GM21528 (cell line): ENCODE measurements around the gene KRT39.

ENCODE experiments used
- ATAC-seq: cut with Tn5 transposase; IDR thresholded peaks from one replicate; pipeline ENCODE4 v1.9.1; 2021; ENCODE audit warnings: mild to moderate bottlenecking, moderate library complexity; ENCODE audit not compliant: unreplicated experiment, low FRiP score

KRT39 gene

DNA sequence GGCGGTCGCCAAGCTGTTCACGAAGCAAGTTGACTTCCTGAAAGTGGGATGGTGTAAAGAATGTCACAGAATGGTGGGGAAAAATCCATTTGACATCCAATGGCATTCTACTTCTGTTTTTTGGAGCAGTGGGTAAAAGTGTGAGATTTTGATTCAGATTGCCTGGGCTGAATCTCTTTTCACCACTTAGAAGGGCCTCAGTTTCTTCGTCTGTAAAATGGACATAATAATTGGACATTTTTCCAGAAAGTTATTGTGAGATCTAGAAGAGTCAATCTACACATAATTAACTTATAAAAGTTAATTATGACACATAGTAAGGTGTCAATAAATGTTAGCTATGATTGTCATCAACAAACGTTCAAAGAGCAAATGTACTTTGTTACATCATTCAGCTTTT is 14.4 kb upstream of the KRT39 start:
- no peak for ATAC-seq

- ATAC-seq, result no peak
These were observed 13.8 kb upstream of the KRT39 start for GRCh38 chr17:40980596-40980995.

- no peak for ATAC-seq
These were observed 13.4 kb upstream of the KRT39 start for GRCh38 chr17:40980117-40980516.

GRCh38 chr17:40978575-40979151 is 11.9 kb upstream of the KRT39 start:
- no peak for ATAC-seq

DNA sequence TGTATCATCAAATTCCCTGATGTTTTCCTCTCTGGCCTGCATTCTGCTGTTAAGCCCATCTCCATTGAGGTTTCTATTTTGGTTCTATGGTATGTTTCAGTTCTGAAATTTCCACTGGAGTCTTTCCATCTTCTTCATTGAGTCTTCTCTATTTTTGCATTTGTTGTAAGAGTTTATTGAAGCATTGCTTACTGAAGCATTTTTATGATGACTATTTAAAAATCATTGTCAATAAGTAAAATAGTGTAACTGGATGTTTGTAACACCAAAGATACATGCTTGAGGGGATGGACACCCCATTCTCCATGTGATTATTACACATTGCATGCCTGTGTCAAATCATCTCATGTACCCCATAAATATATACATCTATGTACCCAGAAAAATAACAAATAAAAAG is 8.8 kb upstream of the KRT39 start:
- ATAC-seq, result no peak

GRCh38 chr17:40974366-40974765 is 7.6 kb upstream of the KRT39 start:
- ATAC-seq, result no peak

- ATAC-seq, result no peak
These were observed 834 bp upstream of the KRT39 start for GRCh38 chr17:40967582-40967981.

DNA sequence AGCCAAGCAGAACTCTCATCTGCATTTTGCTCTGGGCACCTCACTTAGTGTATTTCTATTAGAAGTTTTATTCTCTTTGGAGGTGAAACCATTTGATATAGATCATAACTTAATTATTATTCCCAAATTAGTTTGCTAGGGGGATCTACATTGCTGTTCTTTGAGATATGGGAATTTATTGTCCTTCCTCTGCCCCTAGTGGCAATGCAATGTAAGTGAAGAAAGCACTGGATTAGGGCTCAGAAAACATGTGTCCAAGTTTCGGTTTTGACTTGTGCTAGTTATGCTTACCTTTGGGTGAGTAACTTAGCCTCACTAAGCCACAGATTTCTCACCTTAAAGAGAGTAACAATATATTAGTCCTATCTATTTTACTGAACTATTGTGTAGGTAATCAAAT is 2.9 kb downstream of the KRT39 start:
- no peak for ATAC-seq

GRCh38 chr17:40962059-40962561 is 4.6 kb downstream of the KRT39 start:
- no peak for ATAC-seq

- ATAC-seq, result no peak
These were observed 5.2 kb downstream of the KRT39 start for GRCh38 chr17:40961591-40961990.

DNA sequence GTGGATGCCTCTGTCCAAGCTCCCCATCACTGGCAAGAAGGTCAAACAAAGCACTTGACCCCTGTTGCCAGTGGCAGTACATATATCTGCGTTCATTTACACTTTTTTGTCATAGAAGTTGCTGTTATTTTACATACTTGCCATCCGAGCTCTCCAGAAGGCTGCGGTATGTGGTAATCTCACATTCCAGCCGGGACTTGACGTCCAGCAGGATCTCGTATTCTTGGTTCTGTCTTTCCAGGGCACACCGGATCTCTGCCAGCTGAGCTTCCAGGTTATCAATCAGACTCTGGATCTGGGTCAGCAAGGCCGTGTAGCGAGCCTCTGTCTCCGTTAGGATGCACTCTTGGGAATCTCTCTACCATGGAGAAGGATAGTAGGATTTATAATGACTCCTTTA is 6.6 kb downstream of the KRT39 start:
- no peak for ATAC-seq

GRCh38 chr17:40958086-40958953 is 8.4 kb downstream of the KRT39 start:
- ATAC-seq, result no peak

GRCh38 chr17:40956401-40957254 is 10.1 kb downstream of the KRT39 start:
- no peak for ATAC-seq

- no peak for ATAC-seq
These were observed 12.9 kb downstream of the KRT39 start for GRCh38 chr17:40953881-40954280.

GRCh38 chr17:40952661-40953060 is 14.1 kb downstream of the KRT39 start:
- no peak for ATAC-seq

DNA sequence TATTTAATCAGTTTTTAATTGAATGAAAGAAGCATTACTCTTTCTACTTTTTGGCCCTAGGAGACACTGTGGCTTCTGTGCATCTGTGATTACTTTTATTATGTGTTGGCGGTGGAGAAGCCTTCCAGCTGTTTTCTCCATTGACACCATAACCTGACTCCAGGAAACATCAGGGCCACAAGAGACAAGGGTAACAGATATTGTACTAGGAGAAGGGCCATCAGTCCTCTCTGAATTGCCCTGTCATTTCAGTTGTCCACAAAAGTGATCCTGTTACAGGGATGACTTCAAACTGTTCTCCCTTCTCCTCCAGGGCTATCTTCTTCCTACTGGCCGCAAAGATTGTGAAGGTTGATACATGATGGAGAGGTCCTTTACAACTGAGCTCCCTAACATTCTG is 14.6 kb downstream of the KRT39 start:
- no peak for ATAC-seq

DNA sequence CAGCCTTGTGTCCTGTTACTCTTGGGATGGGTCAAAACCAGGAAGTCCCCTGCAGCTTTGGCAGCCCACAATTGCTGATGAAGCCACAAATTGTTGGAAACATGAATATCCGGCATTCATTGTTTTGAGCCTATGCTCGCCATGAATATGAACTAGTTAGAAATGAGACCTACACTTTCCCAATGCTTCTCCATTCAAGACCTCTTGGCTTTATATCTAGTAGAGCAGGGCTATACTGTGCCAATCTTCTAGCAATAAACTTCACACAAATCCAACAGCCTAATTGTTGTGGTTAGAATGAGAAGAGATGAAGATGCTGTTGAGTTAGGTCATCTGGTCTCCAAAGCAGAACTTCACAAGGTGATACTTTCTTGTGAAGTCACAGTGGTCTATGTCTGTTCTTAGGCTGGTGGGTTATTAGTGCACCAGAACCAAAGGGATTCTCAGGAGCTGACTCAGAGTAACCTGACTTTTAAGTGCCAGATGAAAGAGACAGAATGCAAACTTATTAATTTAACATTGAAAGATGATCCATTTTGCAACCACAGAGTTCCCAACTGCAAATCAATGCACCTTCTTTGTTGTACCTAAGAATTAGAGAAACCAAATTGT is 15.6 kb downstream of the KRT39 start:
- ATAC-seq, result no peak

DNA sequence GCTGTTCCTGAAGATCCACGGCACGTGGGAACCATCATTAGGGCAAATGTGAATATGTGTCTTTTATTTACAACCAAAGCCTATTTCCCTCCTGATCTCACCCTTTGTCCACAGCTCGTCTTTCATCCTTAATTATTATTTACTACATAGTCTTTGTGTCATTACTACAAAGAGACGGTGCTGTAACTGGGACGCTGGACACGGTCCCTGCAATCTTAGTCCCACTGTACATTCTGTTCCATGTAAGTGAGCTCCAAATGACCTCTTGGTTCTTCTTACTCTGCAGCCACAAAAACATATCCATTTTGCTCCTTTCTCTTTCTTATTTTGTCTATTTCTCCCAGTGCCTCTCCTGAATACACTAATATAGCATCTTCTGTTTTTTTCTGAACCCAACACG is 16.6 kb downstream of the KRT39 start:
- no peak for ATAC-seq

GRCh38 chr17:40949418-40949817 is 17.3 kb downstream of the KRT39 start:
- no peak for ATAC-seq

DNA sequence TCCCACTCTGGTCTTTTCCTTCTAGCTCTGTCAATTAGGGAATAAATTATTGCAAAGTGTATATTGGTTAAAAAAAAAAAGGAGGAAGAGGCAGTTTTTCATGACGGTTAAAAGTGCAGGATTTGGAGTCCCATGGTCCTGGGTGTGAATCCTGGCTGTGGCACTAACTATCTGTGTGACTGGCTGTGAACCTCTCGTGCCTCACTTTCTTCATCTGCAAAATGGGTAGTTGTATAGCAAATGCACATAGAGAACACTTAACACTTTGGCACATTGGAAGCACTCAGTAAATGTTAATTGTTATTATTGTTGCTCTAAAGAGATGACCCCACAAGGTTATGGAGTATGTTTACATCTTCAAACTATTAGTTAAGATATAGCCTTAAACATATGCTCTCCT is 18.8 kb downstream of the KRT39 start:
- no peak for ATAC-seq

GRCh38 chr17:40945414-40945813 is 21.3 kb downstream of the KRT39 start:
- no peak for ATAC-seq
